Measurements from ENCODE around the gene PPARGC1A.

Gene PPARGC1A

DNA sequence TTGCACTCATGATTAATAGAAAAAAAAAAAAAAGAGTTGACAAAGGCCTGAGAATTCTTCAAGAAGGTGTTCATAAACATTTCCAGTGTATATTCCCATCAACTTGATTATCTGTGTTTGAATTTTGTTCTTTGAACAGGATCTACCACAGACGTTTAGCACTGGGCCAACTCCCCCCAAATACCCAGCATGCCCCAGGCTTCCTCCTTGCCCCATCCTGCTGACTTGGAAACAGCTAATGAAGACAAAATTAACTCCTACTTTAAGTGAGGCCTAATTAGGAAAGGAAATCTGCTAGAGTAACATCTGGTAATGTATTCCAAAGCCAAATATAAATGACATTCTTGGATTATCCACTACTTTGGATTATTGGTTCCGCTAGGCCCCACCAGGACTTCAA lies 52.5 kb downstream of the PPARGC1A start:
- no peak for DNase-seq

DNA sequence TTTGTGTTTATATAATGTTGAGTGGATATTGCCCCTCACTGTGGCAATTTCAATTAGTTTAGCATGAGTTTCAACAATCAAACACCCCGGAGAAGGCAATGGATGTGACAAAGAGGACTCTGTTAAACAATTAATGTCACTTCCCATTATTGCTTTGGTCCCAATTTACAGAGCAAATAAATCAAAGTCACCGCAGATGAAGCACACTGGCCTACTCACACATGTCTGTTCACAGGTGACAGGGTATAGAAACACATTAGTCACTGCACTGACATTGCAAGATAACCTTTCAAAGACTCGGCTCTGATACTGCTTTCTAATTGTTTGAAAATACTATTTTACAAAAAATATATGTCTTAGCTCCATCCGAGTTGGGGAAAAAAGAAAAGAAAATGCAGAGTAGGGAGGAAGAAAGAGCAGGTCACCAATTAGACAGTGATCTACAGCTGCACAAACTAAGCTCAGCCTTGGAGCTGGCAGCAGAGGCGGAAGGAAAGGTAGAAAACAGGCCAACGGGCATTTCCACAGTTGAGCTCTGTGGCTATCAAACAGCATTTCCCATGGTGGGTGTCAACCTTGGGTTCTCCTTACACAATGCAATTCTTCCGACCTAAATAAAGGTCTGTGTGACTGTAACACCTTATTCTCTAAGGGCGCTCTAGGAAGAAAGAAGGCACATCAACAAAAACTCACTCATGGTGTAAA lies 53.9 kb downstream of the PPARGC1A start:
- no peak for DNase-seq

DNA sequence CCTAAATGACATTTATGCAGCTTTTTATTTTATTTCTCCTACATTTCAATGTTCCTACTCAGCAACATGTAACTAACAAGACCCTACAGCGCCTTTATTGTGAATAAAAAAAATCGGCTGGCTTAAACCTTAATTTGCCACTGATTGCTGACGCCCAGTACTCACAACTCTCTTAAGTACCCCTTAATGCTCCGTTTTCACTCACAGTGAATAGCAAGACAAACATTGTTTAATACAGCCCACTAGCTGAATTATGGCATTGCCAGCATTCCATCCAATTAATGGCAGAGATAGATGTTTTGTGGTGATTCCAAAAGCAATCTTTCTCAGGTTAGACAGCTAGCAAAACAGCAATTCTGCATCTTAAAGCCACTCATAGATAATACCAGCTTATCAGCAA lies 61.1 kb downstream of the PPARGC1A start:
- DNase-seq = no peak

DNA sequence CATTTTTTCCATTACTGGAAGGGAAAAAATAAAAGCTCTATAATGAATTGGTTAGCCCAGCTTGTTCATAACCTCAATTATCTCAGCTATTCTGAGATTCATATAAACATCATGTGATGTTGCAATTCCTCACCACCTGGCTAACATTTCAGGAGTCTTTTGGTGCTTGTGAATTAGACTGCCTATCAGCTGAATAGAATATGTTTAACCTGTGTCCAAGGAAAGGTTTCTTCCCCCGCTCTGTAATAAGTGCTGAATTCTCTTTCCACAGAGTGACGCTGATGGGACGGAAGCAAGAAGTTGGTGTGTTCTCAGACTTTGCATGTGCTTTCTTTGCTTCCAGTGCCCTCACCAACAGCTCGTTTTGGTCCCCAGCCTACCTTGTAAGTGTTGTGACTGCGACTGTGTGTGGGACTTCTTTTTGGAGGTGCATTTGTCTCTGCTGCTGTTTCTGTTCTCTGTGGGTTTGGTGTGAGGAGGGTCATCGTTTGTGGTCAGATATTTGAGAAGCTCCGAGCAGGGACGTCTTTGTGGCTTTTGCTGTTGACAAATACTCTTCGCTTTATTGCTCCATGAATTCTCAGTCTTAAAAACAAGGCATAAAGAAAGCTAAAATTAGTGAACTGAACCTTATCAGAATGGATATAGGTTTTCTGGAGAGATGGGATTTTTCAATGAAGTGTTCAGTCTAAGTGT lies 61.7 kb downstream of the PPARGC1A start:
- DNase-seq = no peak

DNA sequence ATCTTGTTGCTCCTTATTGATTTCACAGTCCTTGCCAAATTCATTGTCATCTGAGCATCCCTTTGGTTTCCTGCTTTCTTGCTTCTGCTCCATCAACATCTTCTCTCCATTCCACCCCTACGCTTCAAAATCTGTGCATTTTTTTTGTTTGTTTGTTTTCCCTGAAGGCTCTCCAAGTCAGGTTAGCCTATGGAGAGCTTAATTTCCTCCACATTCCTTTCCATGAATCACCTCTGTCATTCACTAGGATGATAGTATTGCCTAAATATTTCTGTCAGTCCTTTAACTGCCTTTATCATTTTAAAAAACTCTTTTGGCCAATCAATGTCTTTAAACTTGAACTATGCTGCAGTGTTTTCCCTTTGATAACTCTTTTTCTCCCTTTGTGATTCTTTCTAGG lies 67.7 kb downstream of the PPARGC1A start:
- DNase-seq = no peak

DNA sequence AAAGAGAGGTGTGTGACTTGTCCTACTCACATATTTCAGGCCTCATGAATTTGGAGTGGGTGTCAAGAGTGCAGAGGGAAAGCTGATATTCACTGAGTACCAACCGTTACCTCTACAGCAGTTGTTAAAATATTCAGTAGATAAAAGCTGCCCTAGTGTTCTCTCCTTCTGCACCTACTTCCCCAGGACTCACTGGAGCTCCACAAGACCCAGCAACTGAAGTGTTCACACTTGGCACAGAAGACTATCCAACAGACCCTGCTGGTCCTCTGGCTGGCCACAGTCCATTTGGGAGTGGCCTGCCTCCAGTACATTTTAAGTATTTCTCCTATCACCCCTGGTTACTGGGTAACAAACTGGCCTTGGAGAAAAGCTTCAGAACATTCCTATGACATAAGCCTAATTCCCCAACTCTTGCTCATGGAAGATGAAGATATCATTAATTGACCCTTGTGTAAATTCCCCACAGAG lies 70.8 kb downstream of the PPARGC1A start:
- DNase-seq = no peak

DNA sequence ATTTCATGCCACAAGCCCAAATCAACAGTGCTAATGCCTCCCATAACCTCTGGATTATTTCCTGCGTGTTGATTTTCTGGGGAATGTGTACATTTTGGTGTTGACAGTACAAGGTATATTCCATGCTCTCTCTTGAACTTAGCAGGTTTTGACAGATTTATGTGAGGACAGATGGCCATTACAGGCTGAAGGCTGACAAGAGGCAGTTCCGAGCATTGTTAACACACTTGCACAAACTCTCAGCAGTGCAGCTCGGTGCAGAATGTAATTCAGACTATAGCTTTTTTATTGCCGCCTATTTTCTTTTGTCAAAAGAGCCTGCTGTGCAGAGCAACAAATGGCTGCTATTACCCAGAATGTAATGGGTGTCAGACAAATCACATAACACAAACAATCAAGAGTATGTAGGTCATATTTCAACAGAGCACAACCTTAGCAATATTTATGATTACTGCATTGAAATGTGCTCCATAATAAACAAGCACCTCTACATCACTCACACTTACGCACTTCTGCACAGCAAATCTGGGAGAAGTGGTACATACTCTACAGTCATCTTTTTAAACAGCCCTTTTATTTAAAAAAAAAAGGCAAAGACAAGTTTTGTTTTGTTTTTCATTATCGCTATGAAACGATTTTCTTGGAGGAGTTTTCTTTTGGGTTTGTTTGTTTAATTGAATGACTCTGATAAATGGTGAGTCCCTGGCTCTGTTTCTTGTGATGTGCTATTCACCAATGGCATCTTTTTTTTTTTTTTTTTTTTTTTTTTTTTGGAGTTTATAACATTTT lies 71.6 kb downstream of the PPARGC1A start:
- DNase-seq = no peak

DNA sequence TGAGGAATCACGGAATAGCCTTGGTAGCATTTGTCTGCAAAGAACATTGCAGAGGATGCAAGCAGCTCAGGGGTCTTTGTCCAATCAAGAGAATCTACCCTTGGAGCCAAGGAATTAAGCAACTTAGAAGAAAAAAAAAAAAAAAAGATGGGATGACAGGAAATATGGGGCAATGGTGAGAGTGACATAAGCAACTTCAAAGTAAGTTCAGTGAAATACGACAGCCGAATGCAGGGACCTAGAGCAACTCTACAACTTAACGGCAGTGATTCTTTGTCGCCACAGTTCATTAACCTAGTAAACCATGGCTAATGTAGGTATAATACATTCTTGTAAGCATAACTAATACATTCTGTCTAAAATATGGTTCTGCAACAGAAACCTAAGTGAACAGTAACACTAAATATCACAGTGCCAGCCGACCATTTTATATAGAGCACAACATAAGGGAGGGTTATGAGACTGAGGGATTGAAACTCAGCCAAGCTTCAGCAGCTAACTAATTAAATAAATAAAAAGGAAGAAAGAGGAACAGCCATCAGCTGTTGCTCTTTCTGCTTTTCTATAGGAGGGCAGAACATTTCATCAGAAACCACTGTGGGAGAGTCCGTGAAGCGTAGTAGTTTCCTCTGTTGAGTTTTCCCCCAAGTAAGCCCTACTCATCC lies 74.7 kb downstream of the PPARGC1A start:
- DNase-seq = no peak

DNA sequence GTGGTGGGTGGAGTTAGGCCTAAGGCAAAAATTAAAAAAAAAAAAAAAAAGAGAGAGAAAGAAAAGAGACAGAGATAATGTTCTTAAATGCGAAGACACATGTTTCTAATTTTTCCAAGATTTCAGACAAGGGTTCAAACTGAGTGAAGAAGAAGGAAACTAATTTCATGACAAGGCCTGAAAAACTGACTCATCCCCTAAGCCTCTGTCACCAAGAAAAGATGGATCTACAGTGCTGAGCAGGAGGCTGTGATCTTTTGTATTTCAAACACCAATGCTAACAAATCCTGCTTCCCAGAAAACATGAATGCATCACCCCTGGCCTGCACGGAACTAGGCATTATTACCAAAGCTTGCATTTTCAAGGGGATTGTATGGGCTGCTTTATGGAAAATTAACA lies 75.3 kb downstream of the PPARGC1A start:
- no peak for DNase-seq

DNA sequence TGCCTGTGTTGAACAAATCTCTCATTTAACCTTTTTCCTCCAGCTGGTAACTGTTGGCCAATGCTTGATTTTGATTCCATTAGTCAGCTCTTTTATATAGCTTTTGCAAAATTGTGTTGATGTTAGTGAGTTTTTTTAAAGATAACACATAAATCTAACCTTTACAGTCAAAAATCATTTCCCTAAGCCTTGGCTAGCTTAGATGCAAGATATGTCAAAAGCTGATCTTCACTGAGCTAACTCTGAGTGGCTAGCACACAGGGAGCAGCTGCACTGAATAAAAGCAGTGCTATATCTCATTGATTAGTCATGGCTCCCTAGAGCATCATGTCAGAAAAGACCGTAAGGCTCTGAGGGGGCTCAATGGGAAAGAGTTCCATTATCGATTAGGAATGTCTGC lies 78.7 kb downstream of the PPARGC1A start:
- no peak for DNase-seq

DNA sequence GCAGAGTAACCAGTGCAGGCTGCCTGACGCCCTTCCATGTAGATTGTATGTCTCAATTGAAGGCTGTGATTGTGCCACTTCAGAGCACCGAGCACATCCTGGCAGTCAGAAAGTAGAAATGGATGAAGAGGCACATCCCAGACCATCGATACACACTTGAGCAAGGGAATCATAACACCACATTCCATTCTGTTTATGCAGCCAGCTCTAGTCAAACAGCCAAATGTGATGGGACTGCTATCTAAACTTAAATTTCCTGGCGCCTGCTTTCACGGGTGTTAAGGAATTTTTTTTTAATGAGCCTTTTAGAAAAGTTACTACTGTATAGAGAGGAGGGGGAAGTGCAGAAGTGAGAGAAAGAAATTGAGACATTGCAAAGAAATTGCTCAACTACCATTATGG lies 84.4 kb downstream of the PPARGC1A start:
- DNase-seq = no peak

DNA sequence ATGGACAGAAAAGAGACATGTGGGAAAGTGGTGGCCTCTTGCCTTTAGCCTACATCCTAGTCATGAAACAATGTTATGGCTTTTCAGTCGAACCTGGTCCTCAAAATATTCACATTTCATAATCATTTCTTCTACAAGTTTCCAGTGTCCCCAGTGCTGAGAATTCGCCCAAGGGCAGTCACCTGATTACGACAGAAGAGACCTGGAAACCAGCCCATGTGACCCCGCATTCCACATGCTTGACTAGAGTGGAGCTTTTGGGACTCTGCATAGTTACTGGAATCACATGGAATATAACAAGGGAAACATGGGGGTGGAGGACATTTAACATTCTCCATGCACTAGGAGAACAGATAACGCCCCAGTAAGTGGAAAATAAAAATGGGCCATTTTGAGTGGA lies 100.1 kb downstream of the PPARGC1A start:
- DNase-seq = no peak

DNA sequence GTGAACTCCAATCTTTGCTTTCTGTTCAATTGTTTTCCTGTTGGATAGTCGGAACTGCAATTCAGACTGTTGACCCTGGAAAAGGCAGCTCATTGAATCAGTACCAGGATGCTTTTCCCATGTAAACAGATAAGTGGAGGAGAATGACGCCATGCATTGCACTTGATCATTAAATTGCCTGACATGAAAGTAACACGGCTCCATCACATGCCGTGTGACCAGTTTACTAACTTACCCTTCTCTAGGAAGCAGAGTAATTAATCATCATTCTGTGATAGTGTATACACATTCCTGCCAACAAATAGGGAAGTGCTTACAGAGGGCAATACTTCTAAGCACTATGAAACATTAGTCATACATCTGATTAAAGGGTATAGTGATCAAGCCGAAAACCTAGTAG lies 101.4 kb downstream of the PPARGC1A start:
- no peak for DNase-seq

DNA sequence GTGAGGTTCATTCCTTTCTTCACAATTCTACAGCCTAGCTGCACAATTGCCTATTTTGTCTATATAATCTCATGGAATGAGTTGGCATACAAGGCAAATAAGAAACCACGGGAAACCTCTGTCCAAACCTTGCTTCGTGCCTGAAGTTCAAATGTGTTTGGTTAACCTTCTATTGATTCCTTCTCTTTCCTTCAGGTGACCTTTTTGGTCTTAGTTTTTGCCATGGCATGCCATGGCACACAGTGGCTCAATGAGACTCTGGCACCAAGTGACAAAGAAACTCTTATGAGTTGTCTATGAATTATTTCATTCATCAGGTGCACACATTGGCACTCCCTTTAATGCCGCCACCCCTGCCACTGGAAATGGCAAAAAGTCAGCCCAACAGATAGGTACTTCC lies 101.8 kb downstream of the PPARGC1A start:
- no peak for DNase-seq

DNA sequence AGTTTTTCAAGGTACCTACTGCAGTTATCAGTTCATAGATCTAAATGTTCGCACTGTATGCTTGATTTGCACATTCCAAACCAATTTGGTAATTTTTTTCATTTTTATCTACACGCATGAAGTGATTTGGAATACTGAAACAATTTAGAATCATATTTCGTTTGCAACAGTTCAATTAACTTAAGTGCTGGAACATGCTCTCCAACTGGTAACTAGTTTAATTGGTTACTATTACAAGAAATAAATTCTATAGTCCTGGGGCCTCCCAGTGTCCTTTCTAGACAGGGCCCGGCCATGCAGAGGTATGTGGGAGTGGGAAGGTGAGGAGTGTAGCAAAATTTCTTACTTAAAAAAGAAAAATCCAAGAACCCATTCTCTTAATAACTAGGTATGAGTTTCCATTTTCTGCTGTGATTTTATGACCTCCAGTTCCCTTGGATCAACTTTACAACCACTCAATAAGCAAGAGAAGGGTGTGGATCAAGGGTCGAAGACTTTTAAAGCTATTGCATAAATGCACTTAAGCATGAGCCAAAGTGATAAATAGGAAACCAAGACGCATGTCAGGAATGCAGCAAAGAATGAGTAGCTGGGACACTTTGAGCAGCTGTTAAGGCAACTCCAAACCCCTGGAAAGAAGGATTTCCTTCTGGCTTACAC lies 106.9 kb downstream of the PPARGC1A start:
- no peak for DNase-seq

DNA sequence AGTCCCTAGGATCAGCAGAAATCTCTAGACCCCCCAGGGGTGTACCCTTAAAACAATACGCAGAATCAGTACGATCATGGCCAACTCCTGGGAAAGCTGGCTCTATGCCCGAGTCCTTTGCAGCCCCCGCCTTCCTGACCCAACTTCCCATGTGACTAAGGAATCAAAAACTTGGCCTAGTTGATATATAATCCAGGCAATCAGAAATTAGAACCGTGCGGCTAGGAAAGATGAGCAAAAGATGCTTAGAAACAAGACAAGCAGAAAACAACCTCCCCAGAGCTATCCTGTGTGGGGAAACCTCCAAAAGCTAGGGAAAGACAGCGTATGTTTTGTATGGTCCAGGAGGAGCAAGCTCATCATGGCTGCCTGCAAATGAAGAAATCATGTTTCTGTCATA lies 110.0 kb downstream of the PPARGC1A start:
- DNase-seq = no peak

DNA sequence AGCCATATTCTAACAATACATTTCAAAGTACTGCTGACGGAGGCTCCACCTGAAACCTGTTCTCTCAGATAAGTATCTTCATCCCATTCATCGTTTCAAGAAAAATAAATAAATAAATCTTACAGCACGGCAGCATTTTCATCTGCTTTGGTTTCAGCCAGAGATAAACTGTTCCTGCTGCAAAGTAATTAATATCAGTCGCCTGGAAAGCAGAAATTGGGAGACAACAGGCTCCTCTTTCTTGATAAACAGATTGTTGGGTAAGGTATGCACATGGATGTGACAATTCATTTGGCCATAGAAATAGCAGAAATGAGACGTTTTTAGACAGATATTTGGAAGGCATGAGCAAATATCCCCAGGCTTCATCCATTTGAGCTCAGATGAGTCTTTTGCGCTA lies 110.4 kb downstream of the PPARGC1A start:
- DNase-seq = no peak

DNA sequence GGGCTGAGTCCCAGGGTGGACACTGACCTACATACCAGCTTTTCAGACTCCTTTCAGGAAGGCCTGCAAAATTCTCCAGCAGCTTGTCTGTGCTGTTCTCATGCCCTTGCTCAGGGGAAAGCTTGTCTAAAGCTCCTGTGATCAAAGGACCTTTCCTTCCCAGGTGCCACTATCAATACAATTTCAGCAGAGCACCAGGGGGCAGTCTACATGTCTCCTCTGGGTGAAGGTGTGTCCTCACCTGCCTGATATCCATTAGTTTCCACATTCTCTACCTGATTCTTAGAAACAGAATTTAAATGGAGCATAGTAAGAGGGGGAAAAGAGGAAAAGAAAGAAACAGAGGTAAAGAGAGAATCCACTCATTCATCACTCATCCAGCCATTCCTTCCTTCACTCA lies 114.2 kb downstream of the PPARGC1A start:
- DNase-seq = no peak

DNA sequence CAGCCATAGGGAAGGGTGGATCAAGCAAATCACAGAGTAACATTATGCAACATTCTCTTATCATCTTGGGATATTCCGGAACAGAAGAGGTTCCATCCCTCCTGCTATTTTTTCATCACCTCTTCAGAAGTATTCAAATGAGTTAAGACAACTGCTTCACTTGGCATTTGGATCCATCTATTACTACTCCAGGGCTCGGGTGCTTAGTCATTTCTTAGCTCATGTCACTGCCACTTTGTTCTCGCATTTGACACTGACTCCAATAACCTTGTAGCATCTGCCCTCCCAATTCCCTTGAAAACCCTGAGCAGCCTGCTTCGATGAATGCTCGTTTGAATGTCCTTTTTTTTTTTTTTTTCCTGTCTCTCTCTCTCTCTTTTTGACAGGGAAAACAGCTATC lies 114.9 kb downstream of the PPARGC1A start:
- no peak for DNase-seq

DNA sequence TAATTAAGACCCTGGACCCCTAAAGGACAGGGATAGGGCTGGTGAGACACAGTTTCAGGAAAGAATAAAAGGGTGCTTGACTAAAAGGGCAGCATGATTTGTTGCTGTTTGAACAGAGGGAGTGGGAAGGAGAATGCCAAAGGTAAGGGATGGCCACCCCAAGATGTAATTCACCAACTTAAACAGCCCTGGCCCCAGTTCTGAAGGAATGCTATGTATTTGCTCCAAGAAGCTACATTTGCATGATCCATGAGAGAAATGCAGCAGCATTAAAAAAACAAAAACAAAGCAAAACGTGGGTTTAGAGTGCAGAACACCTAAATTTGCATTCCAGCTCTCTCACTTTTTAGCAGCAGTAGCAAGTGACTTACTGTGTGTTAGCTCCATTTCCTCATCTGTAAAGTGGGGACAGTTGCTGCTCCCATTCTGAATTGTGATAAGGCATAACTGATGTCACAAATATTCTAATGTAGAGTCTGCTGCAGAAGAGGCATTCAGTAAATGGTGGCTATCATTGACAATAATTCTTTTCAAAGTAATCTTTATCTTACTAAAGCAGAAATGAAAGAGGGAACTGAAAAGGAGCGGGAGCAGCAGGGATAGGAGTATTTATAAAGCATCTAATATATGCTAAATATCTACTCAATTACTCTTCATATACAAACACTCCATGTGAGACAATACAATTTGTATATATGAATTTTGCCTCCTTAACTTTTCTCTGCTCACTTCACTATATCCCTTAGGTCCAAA lies 115.8 kb downstream of the PPARGC1A start:
- DNase-seq = no peak

DNA sequence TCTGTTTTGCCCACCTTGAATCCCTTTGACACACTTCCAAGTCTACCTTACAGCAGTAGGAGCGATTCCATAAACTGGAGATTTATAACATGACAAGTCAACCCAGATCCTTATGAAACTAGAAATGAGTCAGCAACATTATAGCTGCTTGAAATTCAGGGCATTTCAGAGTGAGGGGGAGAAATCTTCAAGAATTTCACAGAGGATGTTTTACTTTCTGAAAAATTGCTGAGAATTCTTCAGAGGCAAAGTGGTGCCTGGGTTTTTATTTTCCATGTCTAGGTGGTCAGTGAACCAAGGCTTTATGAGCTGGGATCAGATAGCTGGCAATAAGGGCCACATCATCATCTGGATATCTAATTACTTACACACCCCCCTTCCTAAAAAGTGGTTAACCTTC lies 119.8 kb downstream of the PPARGC1A start:
- DNase-seq = no peak

DNA sequence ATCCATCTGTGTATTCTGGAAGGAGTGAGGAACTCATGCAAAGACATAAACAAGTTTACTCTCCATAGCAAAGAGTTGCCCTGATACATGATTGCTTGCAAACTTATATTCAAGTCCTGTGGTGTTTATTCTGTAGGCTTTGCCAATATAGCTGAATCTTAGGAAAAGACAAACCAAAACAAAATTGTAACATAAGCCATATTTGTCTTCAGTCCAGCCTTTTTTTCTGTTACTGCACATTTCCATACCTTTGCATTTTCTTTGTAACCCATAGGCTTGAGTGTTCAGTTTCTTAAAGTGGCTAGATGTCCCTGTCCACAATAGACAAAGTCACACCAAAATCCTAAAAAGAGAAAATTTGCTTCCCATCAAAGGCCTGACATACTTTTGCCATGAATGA lies 120.4 kb downstream of the PPARGC1A start:
- DNase-seq = no peak

All from activated CD4-positive, alpha-beta T cell treated with anti-CD3 and anti-CD28 coated beads, Interleukin-2, amount 50 U/mL, for 16 hours (primary cell).